HEK293 (cell line): ENCODE data around the gene KIFC1.

ENCODE experiments used
- BCL11A ChIP-seq: fragments of 450-650 bp; formaldehyde crosslinking; IDR thresholded peaks from 2 replicates; pipeline ENCODE4 v1.5.1; 2016; ENCODE audit warnings: low read depth, missing biosample characterization, missing genetic modification characterization
- FEZF1 ChIP-seq: fragments of 450-650 bp; formaldehyde crosslinking; IDR thresholded peaks from 2 replicates; pipeline ENCODE4 v1.5.1; 2016; ENCODE audit warnings: missing biosample characterization, missing genetic modification characterization
- GLI4 ChIP-seq: fragments of 450-650 bp; formaldehyde crosslinking; IDR thresholded peaks from 2 replicates; pipeline ENCODE4 v1.5.1; 2016; ENCODE audit warnings: missing biosample characterization, missing genetic modification characterization
- GLIS2 ChIP-seq: fragments of 450-650 bp; formaldehyde crosslinking; IDR thresholded peaks from 2 replicates; pipeline ENCODE4 v1.5.1; 2016; ENCODE audit warnings: missing biosample characterization, missing genetic modification characterization
- HOXA7 ChIP-seq: sonication (generic); formaldehyde crosslinking; IDR thresholded peaks from 2 replicates; pipeline ENCODE4 v1.8.1; 2022; ENCODE audit warnings: missing genetic modification reagents, borderline replicate concordance
- KLF10 ChIP-seq: fragments of 450-650 bp; IDR thresholded peaks from 2 replicates; pipeline ENCODE4 v1.5.1; 2018; ENCODE audit warnings: missing biosample characterization, mild to moderate bottlenecking, missing genetic modification characterization
- SCRT2 ChIP-seq: fragments of 450-650 bp; formaldehyde crosslinking; IDR thresholded peaks from 2 replicates; pipeline ENCODE4 v1.5.1; 2016; ENCODE audit warnings: missing biosample characterization, missing genetic modification characterization
- SP2 ChIP-seq: fragments of 450-650 bp; formaldehyde crosslinking; IDR thresholded peaks from 2 replicates; pipeline ENCODE4 v1.5.1; 2016; ENCODE audit warnings: missing biosample characterization, missing genetic modification characterization
- ZBTB17 ChIP-seq: fragments of 450-650 bp; formaldehyde crosslinking; IDR thresholded peaks from 2 replicates; pipeline ENCODE4 v1.5.1; 2016; ENCODE audit warnings: missing biosample characterization, missing genetic modification characterization
- ZEB2 ChIP-seq: fragments of 450-650 bp; formaldehyde crosslinking; IDR thresholded peaks from 2 replicates; pipeline ENCODE4 v1.5.1; 2016; ENCODE audit warnings: missing biosample characterization, missing genetic modification characterization
- ZFHX2 ChIP-seq: fragments of 450-650 bp; formaldehyde crosslinking; conservative IDR thresholded peaks from 2 replicates; pipeline ENCODE4 v1.5.1; 2016; ENCODE audit warnings: missing biosample characterization, missing genetic modification characterization
- ZIC2 ChIP-seq: fragments of 450-650 bp; formaldehyde crosslinking; IDR thresholded peaks from 2 replicates; pipeline ENCODE4 v1.5.1; 2016; ENCODE audit warnings: missing biosample characterization, missing genetic modification characterization
- ZNF114 ChIP-seq: fragments of 450-650 bp; formaldehyde crosslinking; IDR thresholded peaks from 2 replicates; pipeline ENCODE4 v1.5.0; 2017; ENCODE audit warnings: missing biosample characterization, missing genetic modification characterization
- ZNF24 ChIP-seq: fragments of 450-650 bp; formaldehyde crosslinking; IDR thresholded peaks from 2 replicates; pipeline ENCODE4 v1.5.1; 2016; ENCODE audit warnings: missing biosample characterization, missing genetic modification characterization
- ZNF248 ChIP-seq: fragments of 450-650 bp; formaldehyde crosslinking; IDR thresholded peaks from 2 replicates; pipeline ENCODE4 v1.5.1; 2017; ENCODE audit warnings: missing biosample characterization, missing genetic modification characterization
- ZNF335 ChIP-seq: fragments of 450-650 bp; formaldehyde crosslinking; conservative IDR thresholded peaks from 2 replicates; pipeline ENCODE4 v1.5.1; 2016; ENCODE audit warnings: missing biosample characterization, missing genetic modification characterization
- ZNF366 ChIP-seq: fragments of 450-650 bp; formaldehyde crosslinking; conservative IDR thresholded peaks from 2 replicates; pipeline ENCODE4 v1.5.1; 2016; ENCODE audit warnings: missing biosample characterization, missing genetic modification characterization
- ZNF521 ChIP-seq: fragments of 450-650 bp; formaldehyde crosslinking; IDR thresholded peaks from 2 replicates; pipeline ENCODE4 v1.5.1; 2017; ENCODE audit warnings: missing biosample characterization, mild to moderate bottlenecking, missing genetic modification characterization
- ZNF561 ChIP-seq: fragments of 450-650 bp; IDR thresholded peaks from 2 replicates; pipeline ENCODE4 v1.5.1; 2018; ENCODE audit warnings: missing biosample characterization, missing genetic modification characterization, borderline replicate concordance
- ZNF600 ChIP-seq: fragments of 450-650 bp; formaldehyde crosslinking; IDR thresholded peaks from 2 replicates; pipeline ENCODE4 v1.5.1; 2016; ENCODE audit warnings: missing biosample characterization, missing genetic modification characterization
- ZNF621 ChIP-seq: fragments of 450-650 bp; formaldehyde crosslinking; IDR thresholded peaks from 2 replicates; pipeline ENCODE4 v1.5.1; 2017; ENCODE audit warnings: missing biosample characterization, missing genetic modification characterization
- ZNF623 ChIP-seq: fragments of 450-650 bp; formaldehyde crosslinking; IDR thresholded peaks from 2 replicates; pipeline ENCODE4 v1.5.1; 2016; ENCODE audit warnings: missing biosample characterization, missing genetic modification characterization
- ZXDB ChIP-seq: fragments of 450-650 bp; formaldehyde crosslinking; IDR thresholded peaks from 2 replicates; pipeline ENCODE4 v1.5.1; 2016; ENCODE audit warnings: missing biosample characterization, missing genetic modification characterization
- TF ChIP-seq, protein P1 (sequence below): fragments of 450-650 bp; formaldehyde crosslinking; IDR thresholded peaks from 2 replicates; pipeline ENCODE4 v1.5.1; 2016; ENCODE audit warnings: missing biosample characterization, missing genetic modification characterization
- TF ChIP-seq, protein P2 (sequence below): fragments of 450-650 bp; formaldehyde crosslinking; IDR thresholded peaks from 2 replicates; pipeline ENCODE4 v1.5.1; 2016; ENCODE audit warnings: missing biosample characterization, missing genetic modification characterization
- TF ChIP-seq, protein P3 (sequence below): sonication (generic); formaldehyde crosslinking; IDR thresholded peaks from 2 replicates; pipeline ENCODE4 v1.8.1; 2022; ENCODE audit warnings: mild to moderate bottlenecking, moderate library complexity, missing genetic modification reagents
- TF ChIP-seq, protein P4 (sequence below): IDR thresholded peaks from 2 replicates; pipeline ENCODE4 v1.6.1; 2011; ENCODE audit warnings: mild to moderate bottlenecking, low read depth, low read length, borderline replicate concordance
- TF ChIP-seq, protein P5 (sequence below): fragments of 450-650 bp; formaldehyde crosslinking; conservative IDR thresholded peaks from 2 replicates; pipeline ENCODE4 v1.5.1; 2016; ENCODE audit warnings: low read depth, missing biosample characterization, missing genetic modification characterization
- TF ChIP-seq, protein P6 (sequence below): fragments of 450-650 bp; formaldehyde crosslinking; IDR thresholded peaks from 2 replicates; pipeline ENCODE4 v1.5.0; 2017; ENCODE audit warnings: missing biosample characterization, missing genetic modification characterization, borderline replicate concordance

Gene KIFC1

DNA sequence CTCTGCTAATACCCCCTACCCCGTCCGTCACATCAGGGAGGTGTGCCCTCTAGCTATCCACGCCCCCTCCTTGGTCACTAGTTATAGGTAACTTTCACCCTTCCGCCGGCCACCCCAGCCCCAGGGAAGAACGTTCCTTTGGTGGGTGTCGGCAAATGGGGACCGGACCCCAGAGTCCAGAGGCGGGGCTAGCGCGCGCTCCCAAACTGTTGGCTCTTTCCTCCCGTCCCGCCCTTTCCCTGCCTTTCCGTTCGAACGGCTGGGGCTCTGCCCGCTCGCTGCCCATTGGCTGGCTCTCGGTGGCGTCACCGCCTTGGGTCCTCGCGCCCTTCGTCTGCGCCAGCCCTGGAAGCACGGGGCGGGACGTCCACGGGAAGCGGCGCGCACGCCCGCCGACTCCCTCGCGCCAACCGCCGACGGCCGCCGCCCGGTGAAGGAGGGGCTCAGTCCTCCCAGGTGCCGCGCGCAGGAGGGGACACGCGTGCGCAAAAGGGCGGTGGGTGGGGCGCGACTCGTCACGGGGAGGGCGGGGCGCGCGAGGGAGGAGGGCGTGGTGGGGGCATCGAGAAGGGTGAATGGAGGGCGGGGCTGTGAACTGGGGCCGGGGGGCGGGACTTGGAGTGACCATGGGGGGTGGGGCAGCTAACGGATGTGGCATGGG lies 18.6 kb downstream of the KIFC1 start (continued):
- TF ChIP-seq KLF10 (tag by site-specific recombination) = peak; percentile 81
- no peak for TF ChIP-seq HOXA7
- peak; percentile 59; the same call in 1 of the 2 replicates for TF ChIP-seq ZNF561 (tag by site-specific recombination)
- no peak for TF ChIP-seq ZNF114
- 0 out of 2 replicates have a peak, but pooled peaks have one; percentile 4 for TF ChIP-seq ZNF623 (tag by site-specific recombination)
- peak; percentile 85 for TF ChIP-seq ZNF335 (tag by site-specific recombination)
- peak; percentile 64; the same call in 1 of the 2 replicates for TF ChIP-seq BCL11A (tag by site-specific recombination)
- TF ChIP-seq ZNF521 (tag by site-specific recombination) = no peak
- TF ChIP-seq ZNF600 (tag by site-specific recombination) = peak; percentile 6
- TF ChIP-seq ZXDB (tag by site-specific recombination) = peak; percentile 63
- TF ChIP-seq, protein P1, sequence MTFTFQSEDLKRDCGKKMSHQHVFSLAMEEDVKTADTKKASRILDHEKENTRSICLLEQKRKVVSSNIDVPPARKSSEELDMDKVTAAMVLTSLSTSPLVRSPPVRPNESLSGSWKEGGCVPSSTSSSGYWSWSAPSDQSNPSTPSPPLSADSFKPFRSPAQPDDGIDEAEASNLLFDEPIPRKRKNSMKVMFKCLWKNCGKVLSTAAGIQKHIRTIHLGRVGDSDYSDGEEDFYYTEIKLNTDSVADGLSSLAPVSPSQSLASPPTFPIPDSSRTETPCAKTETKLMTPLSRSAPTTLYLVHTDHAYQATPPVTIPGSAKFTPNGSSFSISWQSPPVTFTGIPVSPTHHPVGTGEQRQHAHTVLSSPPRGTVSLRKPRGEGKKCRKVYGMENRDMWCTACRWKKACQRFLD (tag by site-specific recombination) = no peak
- 0 out of 2 replicates have a peak, but pooled peaks have one; percentile 4 for TF ChIP-seq ZIC2
- TF ChIP-seq, protein P2, sequence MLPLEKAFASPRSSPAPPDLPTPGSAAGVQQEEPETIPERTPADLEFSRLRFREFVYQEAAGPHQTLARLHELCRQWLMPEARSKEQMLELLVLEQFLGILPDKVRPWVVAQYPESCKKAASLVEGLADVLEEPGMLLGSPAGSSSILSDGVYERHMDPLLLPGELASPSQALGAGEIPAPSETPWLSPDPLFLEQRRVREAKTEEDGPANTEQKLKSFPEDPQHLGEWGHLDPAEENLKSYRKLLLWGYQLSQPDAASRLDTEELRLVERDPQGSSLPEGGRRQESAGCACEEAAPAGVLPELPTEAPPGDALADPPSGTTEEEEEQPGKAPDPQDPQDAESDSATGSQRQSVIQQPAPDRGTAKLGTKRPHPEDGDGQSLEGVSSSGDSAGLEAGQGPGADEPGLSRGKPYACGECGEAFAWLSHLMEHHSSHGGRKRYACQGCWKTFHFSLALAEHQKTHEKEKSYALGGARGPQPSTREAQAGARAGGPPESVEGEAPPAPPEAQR (tag by site-specific recombination) = no peak
- no peak for TF ChIP-seq ZNF621
- TF ChIP-seq ZNF24 (tag by site-specific recombination) = peak; percentile 51; the same call in 1 of the 2 replicates
- TF ChIP-seq GLIS2 (tag by site-specific recombination) = peak; percentile 82
- TF ChIP-seq ZFHX2 (tag by site-specific recombination) = peak; percentile 74; the same call in 1 of the 2 replicates
- TF ChIP-seq, protein P3, sequence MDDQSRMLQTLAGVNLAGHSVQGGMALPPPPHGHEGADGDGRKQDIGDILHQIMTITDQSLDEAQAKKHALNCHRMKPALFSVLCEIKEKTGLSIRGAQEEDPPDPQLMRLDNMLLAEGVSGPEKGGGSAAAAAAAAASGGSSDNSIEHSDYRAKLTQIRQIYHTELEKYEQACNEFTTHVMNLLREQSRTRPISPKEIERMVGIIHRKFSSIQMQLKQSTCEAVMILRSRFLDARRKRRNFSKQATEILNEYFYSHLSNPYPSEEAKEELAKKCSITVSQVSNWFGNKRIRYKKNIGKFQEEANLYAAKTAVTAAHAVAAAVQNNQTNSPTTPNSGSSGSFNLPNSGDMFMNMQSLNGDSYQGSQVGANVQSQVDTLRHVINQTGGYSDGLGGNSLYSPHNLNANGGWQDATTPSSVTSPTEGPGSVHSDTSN (CRISPR knock-in tag) = peak; percentile 97
- peak; percentile 94 for TF ChIP-seq SP2
- TF ChIP-seq ZNF366 = peak; percentile 90
- TF ChIP-seq, protein P4, sequence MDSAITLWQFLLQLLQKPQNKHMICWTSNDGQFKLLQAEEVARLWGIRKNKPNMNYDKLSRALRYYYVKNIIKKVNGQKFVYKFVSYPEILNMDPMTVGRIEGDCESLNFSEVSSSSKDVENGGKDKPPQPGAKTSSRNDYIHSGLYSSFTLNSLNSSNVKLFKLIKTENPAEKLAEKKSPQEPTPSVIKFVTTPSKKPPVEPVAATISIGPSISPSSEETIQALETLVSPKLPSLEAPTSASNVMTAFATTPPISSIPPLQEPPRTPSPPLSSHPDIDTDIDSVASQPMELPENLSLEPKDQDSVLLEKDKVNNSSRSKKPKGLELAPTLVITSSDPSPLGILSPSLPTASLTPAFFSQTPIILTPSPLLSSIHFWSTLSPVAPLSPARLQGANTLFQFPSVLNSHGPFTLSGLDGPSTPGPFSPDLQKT = no peak
- TF ChIP-seq, protein P5, sequence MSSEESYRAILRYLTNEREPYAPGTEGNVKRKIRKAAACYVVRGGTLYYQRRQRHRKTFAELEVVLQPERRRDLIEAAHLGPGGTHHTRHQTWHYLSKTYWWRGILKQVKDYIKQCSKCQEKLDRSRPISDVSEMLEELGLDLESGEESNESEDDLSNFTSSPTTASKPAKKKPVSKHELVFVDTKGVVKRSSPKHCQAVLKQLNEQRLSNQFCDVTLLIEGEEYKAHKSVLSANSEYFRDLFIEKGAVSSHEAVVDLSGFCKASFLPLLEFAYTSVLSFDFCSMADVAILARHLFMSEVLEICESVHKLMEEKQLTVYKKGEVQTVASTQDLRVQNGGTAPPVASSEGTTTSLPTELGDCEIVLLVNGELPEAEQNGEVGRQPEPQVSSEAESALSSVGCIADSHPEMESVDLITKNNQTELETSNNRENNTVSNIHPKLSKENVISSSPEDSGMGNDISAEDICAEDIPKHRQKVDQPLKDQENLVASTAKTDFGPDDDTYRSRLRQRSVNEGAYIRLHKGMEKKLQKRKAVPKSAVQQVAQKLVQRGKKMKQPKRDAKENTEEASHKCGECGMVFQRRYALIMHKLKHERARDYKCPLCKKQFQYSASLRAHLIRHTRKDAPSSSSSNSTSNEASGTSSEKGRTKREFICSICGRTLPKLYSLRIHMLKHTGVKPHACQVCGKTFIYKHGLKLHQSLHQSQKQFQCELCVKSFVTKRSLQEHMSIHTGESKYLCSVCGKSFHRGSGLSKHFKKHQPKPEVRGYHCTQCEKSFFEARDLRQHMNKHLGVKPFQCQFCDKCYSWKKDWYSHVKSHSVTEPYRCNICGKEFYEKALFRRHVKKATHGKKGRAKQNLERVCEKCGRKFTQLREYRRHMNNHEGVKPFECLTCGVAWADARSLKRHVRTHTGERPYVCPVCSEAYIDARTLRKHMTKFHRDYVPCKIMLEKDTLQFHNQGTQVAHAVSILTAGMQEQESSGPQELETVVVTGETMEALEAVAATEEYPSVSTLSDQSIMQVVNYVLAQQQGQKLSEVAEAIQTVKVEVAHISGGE = peak; percentile 82
- peak; percentile 87 for TF ChIP-seq ZEB2 (tag by site-specific recombination)
- no peak for TF ChIP-seq ZNF248
- TF ChIP-seq FEZF1 (tag by site-specific recombination) = no peak
- peak; percentile 86 for TF ChIP-seq ZBTB17 (tag by site-specific recombination)
- peak; percentile 82 for TF ChIP-seq SCRT2 (tag by site-specific recombination)
- no peak for TF ChIP-seq GLI4
- TF ChIP-seq, protein P6, sequence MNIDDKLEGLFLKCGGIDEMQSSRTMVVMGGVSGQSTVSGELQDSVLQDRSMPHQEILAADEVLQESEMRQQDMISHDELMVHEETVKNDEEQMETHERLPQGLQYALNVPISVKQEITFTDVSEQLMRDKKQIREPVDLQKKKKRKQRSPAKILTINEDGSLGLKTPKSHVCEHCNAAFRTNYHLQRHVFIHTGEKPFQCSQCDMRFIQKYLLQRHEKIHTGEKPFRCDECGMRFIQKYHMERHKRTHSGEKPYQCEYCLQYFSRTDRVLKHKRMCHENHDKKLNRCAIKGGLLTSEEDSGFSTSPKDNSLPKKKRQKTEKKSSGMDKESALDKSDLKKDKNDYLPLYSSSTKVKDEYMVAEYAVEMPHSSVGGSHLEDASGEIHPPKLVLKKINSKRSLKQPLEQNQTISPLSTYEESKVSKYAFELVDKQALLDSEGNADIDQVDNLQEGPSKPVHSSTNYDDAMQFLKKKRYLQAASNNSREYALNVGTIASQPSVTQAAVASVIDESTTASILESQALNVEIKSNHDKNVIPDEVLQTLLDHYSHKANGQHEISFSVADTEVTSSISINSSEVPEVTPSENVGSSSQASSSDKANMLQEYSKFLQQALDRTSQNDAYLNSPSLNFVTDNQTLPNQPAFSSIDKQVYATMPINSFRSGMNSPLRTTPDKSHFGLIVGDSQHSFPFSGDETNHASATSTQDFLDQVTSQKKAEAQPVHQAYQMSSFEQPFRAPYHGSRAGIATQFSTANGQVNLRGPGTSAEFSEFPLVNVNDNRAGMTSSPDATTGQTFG (tag by site-specific recombination) = no peak
